Panc1 (cell line): ENCODE results near the gene FOXO4. TPM values are rescaled to one million over a fixed set of nuclear protein-coding genes. Genes with fewer than 3 reads are reported as not detected.

ENCODE experiments used
- ATAC-seq: fragments of 200-7000 bp; cut with Tn5 transposase; 2 replicates; pipeline ENCODE4 v1.9.1; 2020; ENCODE audit warnings: mild to moderate bottlenecking, moderate library complexity
- BruUV-seq: library from RNA; stranded (reverse); fragments of 400-500 nt; replicated peaks from 2 replicates; lab custom pipeline; 2021; lab: Mats Ljungman, UMichigan
- CTCF ChIA-PET: fragments of 300-600 bp; sonication (Branson Sonifier 250); formaldehyde crosslinking; loops from one replicate; lab custom pipeline; 2022; ENCODE audit warnings: antibody characterized with exemption; lab: Charles Lee
- POLR2A ChIA-PET: fragments of 300-600 bp; sonication (Branson Sonifier 250); formaldehyde crosslinking; loops from one replicate; lab custom pipeline; 2022; ENCODE audit warnings: antibody characterized with exemption; lab: Charles Lee
- DNase-seq: peaks from one replicate; pipeline ENCODE4 v3.0.0-alpha.2; 2010; ENCODE audit warnings: low read depth, low spot score
- H3K27ac ChIP-seq: 2 replicates; pipeline ENCODE4 v1.5.1; 2011; ENCODE audit warnings: mild to moderate bottlenecking, low read length, inconsistent platforms
- H3K27me3 ChIP-seq: fragments of 200-500 bp; sonication (Bioruptor generic); 2 replicates; pipeline ENCODE4 v1.6.0; 2014; ENCODE audit warnings: low read length, inconsistent platforms; ENCODE audit not compliant: control insufficient read depth, insufficient read depth
- H3K36me3 ChIP-seq: fragments of 200-500 bp; sonication (Bioruptor generic); 2 replicates; pipeline ENCODE4 v1.5.1; 2014; ENCODE audit warnings: inconsistent platforms, mild to moderate bottlenecking, low read length, moderate library complexity; ENCODE audit not compliant: control insufficient read depth, insufficient read depth
- H3K4me1 ChIP-seq: 2 replicates; pipeline ENCODE4 v1.5.1; 2011; ENCODE audit warnings: inconsistent platforms, mild to moderate bottlenecking, low read length, moderate library complexity; ENCODE audit not compliant: control insufficient read depth, insufficient read depth
- H3K4me3 ChIP-seq, 2 experiments: 2 replicates each; pipeline ENCODE4 v1.5.1; 2011 to 2012; ENCODE audit warnings: low read depth in 2 of 2, low read length in 2 of 2, mild to moderate bottlenecking in 2 of 2, inconsistent platforms in 1 of 2, moderate library complexity in 1 of 2
- H3K9me3 ChIP-seq: fragments of 200-500 bp; sonication (Bioruptor generic); 2 replicates; pipeline ENCODE4 v1.5.1; 2014; ENCODE audit warnings: low read depth, mild to moderate bottlenecking, inconsistent platforms, low read length, moderate library complexity; ENCODE audit not compliant: control insufficient read depth, insufficient read depth
- CTCF ChIP-seq: fragments of 450-650 bp; IDR thresholded peaks from 2 replicates; pipeline ENCODE4 v1.5.1; 2017; ENCODE audit warnings: mild to moderate bottlenecking
- POLR2AphosphoS5 ChIP-seq: IDR thresholded peaks from 2 replicates; pipeline ENCODE4 v1.6.1; 2012; ENCODE audit warnings: mild to moderate bottlenecking, low read depth, low read length, moderate library complexity
- REST ChIP-seq, 2 experiments: IDR thresholded peaks; 2 replicates each; pipeline ENCODE4 v1.6.1; 2011 to 2012; ENCODE audit warnings: low read depth in 2 of 2, control low read depth in 1 of 2, low read length in 1 of 2, mild to moderate bottlenecking in 1 of 2, moderate library complexity in 1 of 2; ENCODE audit not compliant: insufficient read depth in 1 of 2
- SIN3A ChIP-seq: IDR thresholded peaks from 2 replicates; pipeline ENCODE4 v1.6.1; 2012; ENCODE audit warnings: low read depth, mild to moderate bottlenecking, low read length, moderate library complexity, borderline replicate concordance; ENCODE audit not compliant: insufficient read depth
- TCF7L2 ChIP-seq: IDR thresholded peaks from 2 replicates; pipeline ENCODE4 v1.6.1; 2011; ENCODE audit warnings: mild to moderate bottlenecking, low read depth, low read length, inconsistent platforms
- in situ Hi-C: cut with HindIII; loops from 2 replicates; pipeline ENCODE4 v1.10.0; 2016; ENCODE audit warnings: low sequenced_read_pairs, low pct_unique_long_range_greater_than_20kb
- intact Hi-C: fragments of 100-400 bp; cut with micrococcal nuclease; formaldehyde crosslinking; loops from one replicate; pipeline ENCODE4 v1.10.0; 2022; ENCODE audit not compliant: unreplicated experiment
- total RNA-seq: library from RNA; stranded (reverse); gene quantifications from one replicate; pipeline ENCODE4 v1.2.1, GENCODE V29; 2021; ENCODE audit not compliant: unreplicated experiment

Gene FOXO4
- total RNA-seq, 1 experiment from 2014 or later, result 2.9 TPM

- Histone ChIP-seq H3K27ac (no peak overlapping the region), H3K9me3 (no peaks in the 10 kb centered on the region), H3K4me1 (no peaks in the 10 kb centered on the region), H3K27me3 (no peaks in the 10 kb centered on the region), H3K36me3 (peaks cover 5% of the 10 kb centered on the region; the same call in 1 of the 2 replicates), H3K4me3 (no peak overlapping the region)
- in situ Hi-C loops, result no loop called here
- ChIA-PET POLR2A (no interaction called here), CTCF (no interaction called here)
- TF ChIP-seq REST (IDR thresholded peaks at IDR 0.05; ENCODE audit: insufficient read depth in 1 of 2, low read depth in 2 of 2, low read length in 1 of 2), result no peak
- TF ChIP-seq CTCF, result no peak
- TF ChIP-seq TCF7L2, result no peak
- no peak for TF ChIP-seq POLR2AphosphoS5
- no peak for TF ChIP-seq SIN3A
- no TSS peak for BruUV-seq
- DNase-seq, result no peak
- intact Hi-C loops, result no loop called here
- ATAC-seq, result no peak
These were observed 42.4 kb upstream of the FOXO4 start for GRCh38 chrX:71053217-71053621.

- Histone ChIP-seq H3K27ac (no peak overlapping the region), H3K4me1 (no peaks in the 10 kb centered on the region), H3K27me3 (no peaks in the 10 kb centered on the region), H3K36me3 (peaks cover 5% of the 10 kb centered on the region; the same call in 1 of the 2 replicates), H3K4me3 (no peak overlapping the region), H3K9me3 (no peaks in the 10 kb centered on the region)
- BruUV-seq, result no TSS peak
- intact Hi-C loops, result no loop called here
- ChIA-PET POLR2A (no interaction called here), CTCF (no interaction called here)
- ATAC-seq (no peak), DNase-seq (no peak)
- TF ChIP-seq POLR2AphosphoS5, result no peak
- in situ Hi-C loops, result no loop called here
These were observed 38.8 kb upstream of the FOXO4 start for GRCh38 chrX:71056867-71057266.

GRCh38 chrX:71057848-71058530 lies 37.7 kb upstream of the FOXO4 start:
- intact Hi-C loops, result no loop called here
- in situ Hi-C loops, result no loop called here
- Histone ChIP-seq H3K4me3 (no peak overlapping the region), H3K4me1 (no peaks in the 10 kb centered on the region), H3K36me3 (peaks cover 5% of the 10 kb centered on the region; the same call in 1 of the 2 replicates), H3K27me3 (no peaks in the 10 kb centered on the region), H3K27ac (no peak overlapping the region), H3K9me3 (no peaks in the 10 kb centered on the region)
- no peak for ATAC-seq
- DNase-seq, result no peak
- TF ChIP-seq SIN3A (no peak), TCF7L2 (no peak), REST (IDR thresholded peaks at IDR 0.05; ENCODE audit: insufficient read depth in 1 of 2, low read depth in 2 of 2, low read length in 1 of 2) (no peak), CTCF (no peak), POLR2AphosphoS5 (no peak)
- CTCF ChIA-PET, result no interaction called here
- no TSS peak for BruUV-seq
- POLR2A ChIA-PET, result no interaction called here
